WTC11 (cell line): ENCODE measurements around the gene LRP1. TPM values are rescaled to one million over a fixed set of nuclear protein-coding genes. Genes with fewer than 3 reads are reported as not detected.

Experiments used
- ATAC-seq: fragments of 200-7000 bp; cut with Tn5 transposase; 2 replicates; pipeline ENCODE4 v1.10.0; 2021; ENCODE audit warnings: mild to moderate bottlenecking, moderate library complexity
- CTCF ChIA-PET: fragments of 300-600 bp; sonication (Branson Sonifier 250); formaldehyde crosslinking; loops from one replicate; lab custom pipeline; 2021; ENCODE audit warnings: antibody characterized with exemption; lab: Charles Lee
- POLR2A ChIA-PET: fragments of 350-600 bp; sonication (Branson Sonifier 250); formaldehyde crosslinking; loops from one replicate; lab custom pipeline; 2021; ENCODE audit warnings: antibody characterized with exemption; lab: Charles Lee
- DNase-seq: peaks from one replicate; pipeline ENCODE4 v3.0.0; 2021; ENCODE audit warnings: low spot score
- H3K27ac Mint-ChIP-seq: 2 replicates; pipeline ENCODE4 v1.8.0; 2021; ENCODE audit warnings: mixed read lengths
- H3K27me3 Mint-ChIP-seq: 2 replicates; pipeline ENCODE4 v1.8.0; 2021; ENCODE audit warnings: low read depth, mild to moderate bottlenecking, moderate library complexity, mixed read lengths
- H3K36me3 Mint-ChIP-seq: 2 replicates; pipeline ENCODE4 v1.8.0; 2021; ENCODE audit warnings: mixed read lengths
- H3K4me1 Mint-ChIP-seq: 2 replicates; pipeline ENCODE4 v1.8.0; 2022; ENCODE audit warnings: mixed read lengths
- H3K4me3 Mint-ChIP-seq: 2 replicates; pipeline ENCODE4 v1.8.0; 2021; ENCODE audit warnings: mild to moderate bottlenecking, moderate library complexity, mixed read lengths
- H3K9me3 Mint-ChIP-seq: 2 replicates; pipeline ENCODE4 v1.8.0; 2021; ENCODE audit warnings: mixed read lengths
- ATF1 ChIP-seq: sonication (generic); formaldehyde crosslinking; IDR thresholded peaks from 2 replicates; pipeline ENCODE4 v1.8.1; 2023; ENCODE audit warnings: mild to moderate bottlenecking, moderate library complexity, missing genetic modification reagents
- GRHL2 ChIP-seq: fragments of 250-450 bp; sonication (Bioruptor Pico); IDR thresholded peaks from 2 replicates; pipeline ENCODE4 v1.8.0; 2022; ENCODE audit warnings: mild to moderate bottlenecking, moderate library complexity; ENCODE audit not compliant: insufficient replicate concordance, severe bottlenecking
- KAT7 ChIP-seq: sonication (generic); formaldehyde crosslinking; IDR thresholded peaks from 2 replicates; pipeline ENCODE4 v1.8.1; 2023; ENCODE audit warnings: missing genetic modification reagents, mild to moderate bottlenecking, borderline replicate concordance
- NR2C2 ChIP-seq: sonication (generic); formaldehyde crosslinking; IDR thresholded peaks from 2 replicates; pipeline ENCODE4 v1.8.0; 2022; ENCODE audit warnings: mild to moderate bottlenecking, missing genetic modification reagents
- OVOL2 ChIP-seq: fragments of 250-450 bp; sonication (Bioruptor Pico); IDR thresholded peaks from 2 replicates; pipeline ENCODE4 v1.9.0; 2021; ENCODE audit warnings: mild to moderate bottlenecking, borderline replicate concordance
- SMAD3 ChIP-seq: sonication (generic); formaldehyde crosslinking; IDR thresholded peaks from 2 replicates; pipeline ENCODE4 v1.8.0; 2022; ENCODE audit warnings: missing genetic modification reagents, mild to moderate bottlenecking, borderline replicate concordance
- SP1 ChIP-seq: sonication (generic); formaldehyde crosslinking; conservative IDR thresholded peaks from 2 replicates; pipeline ENCODE4 v1.8.1; 2022; ENCODE audit warnings: missing genetic modification reagents
- TEAD1 ChIP-seq: sonication (generic); formaldehyde crosslinking; IDR thresholded peaks from 2 replicates; pipeline ENCODE4 v1.8.0; 2022; ENCODE audit warnings: mild to moderate bottlenecking, missing genetic modification reagents
- ZNF263 ChIP-seq: sonication (generic); formaldehyde crosslinking; IDR thresholded peaks from 2 replicates; pipeline ENCODE4 v1.8.1; 2022; ENCODE audit warnings: low read depth, mild to moderate bottlenecking, moderate library complexity, missing genetic modification reagents
- ZNF396 ChIP-seq: fragments of 250-450 bp; sonication (Bioruptor Pico); IDR thresholded peaks from 2 replicates; pipeline ENCODE4 v1.8.0; 2021; ENCODE audit warnings: mild to moderate bottlenecking, moderate library complexity, borderline replicate concordance
- ZNF416 ChIP-seq: fragments of 250-450 bp; sonication (Bioruptor Pico); IDR thresholded peaks from 2 replicates; pipeline ENCODE4 v1.9.0; 2021; ENCODE audit warnings: mild to moderate bottlenecking, inconsistent platforms
- ZNF423 ChIP-seq: fragments of 250-450 bp; sonication (Bioruptor Pico); IDR thresholded peaks from 2 replicates; pipeline ENCODE4 v2.1.2; 2022; ENCODE audit warnings: mild to moderate bottlenecking, moderate library complexity
- total RNA-seq: library from RNA; stranded (reverse); gene quantifications from 3 replicates; pipeline ENCODE4 v1.2.3, GENCODE V29; 2021
- TF ChIP-seq, protein P1 (sequence below): sonication (generic); formaldehyde crosslinking; IDR thresholded peaks from 2 replicates; pipeline ENCODE4 v1.8.0; 2022; ENCODE audit warnings: mild to moderate bottlenecking, missing genetic modification reagents
- TF ChIP-seq, protein P2 (sequence below): sonication (generic); formaldehyde crosslinking; IDR thresholded peaks from 2 replicates; pipeline ENCODE4 v1.8.1; 2023; ENCODE audit warnings: mild to moderate bottlenecking, missing genetic modification reagents, borderline replicate concordance
- TF ChIP-seq, protein P3 (sequence below): sonication (generic); formaldehyde crosslinking; IDR thresholded peaks from 2 replicates; pipeline ENCODE4 v1.8.0; 2022; ENCODE audit warnings: mild to moderate bottlenecking, missing genetic modification reagents
- TF ChIP-seq, protein P4 (sequence below): sonication (generic); formaldehyde crosslinking; IDR thresholded peaks from 2 replicates; pipeline ENCODE4 v1.8.0; 2022; ENCODE audit warnings: mild to moderate bottlenecking, missing genetic modification reagents
- TF ChIP-seq, protein P5 (sequence below): fragments of 250-450 bp; sonication (Bioruptor Pico); IDR thresholded peaks from 2 replicates; pipeline ENCODE4 v1.8.0; 2021; ENCODE audit warnings: mild to moderate bottlenecking
- TF ChIP-seq, protein P6 (sequence below): fragments of 250-450 bp; sonication (Bioruptor Pico); IDR thresholded peaks from 2 replicates; pipeline ENCODE4 v1.9.0; 2021; ENCODE audit warnings: mild to moderate bottlenecking
- TF ChIP-seq, protein P7 (sequence below): fragments of 250-450 bp; sonication (Bioruptor Pico); conservative IDR thresholded peaks from 2 replicates; pipeline ENCODE4 v1.9.0; 2021; ENCODE audit warnings: mild to moderate bottlenecking
- TF ChIP-seq, protein P8 (sequence below): sonication (generic); formaldehyde crosslinking; IDR thresholded peaks from 2 replicates; pipeline ENCODE4 v1.8.1; 2023; ENCODE audit warnings: mild to moderate bottlenecking, missing genetic modification reagents
- TF ChIP-seq, protein P9 (sequence below): sonication (generic); formaldehyde crosslinking; IDR thresholded peaks from 2 replicates; pipeline ENCODE4 v1.8.1; 2023; ENCODE audit warnings: mild to moderate bottlenecking, missing genetic modification reagents, moderate library complexity

The LRP1 gene
- total RNA-seq, 1 experiment from 2014 or later = 120 TPM

DNA sequence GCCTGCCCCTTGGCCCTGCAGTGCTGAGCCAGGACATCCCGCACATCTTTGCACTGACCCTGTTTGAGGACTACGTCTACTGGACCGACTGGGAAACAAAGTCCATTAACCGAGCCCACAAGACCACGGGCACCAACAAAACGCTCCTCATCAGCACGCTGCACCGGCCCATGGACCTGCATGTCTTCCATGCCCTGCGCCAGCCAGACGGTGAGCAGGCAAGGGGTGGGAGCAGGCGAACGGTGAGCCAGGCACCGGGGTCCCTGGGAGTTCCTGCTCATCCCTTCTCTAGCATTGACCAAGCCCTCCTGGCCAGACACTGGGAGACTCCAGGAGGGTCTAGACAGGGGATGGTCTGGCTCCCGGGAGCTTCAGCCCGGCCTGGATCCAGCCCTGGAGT lies 70.9 kb downstream of the LRP1 start:
- Mint-ChIP-seq H3K36me3 (peaks cover 71% of the 10 kb centered on the region), H3K27ac (no peak overlapping the region), H3K4me3 (no peak overlapping the region), H3K27me3 (no peaks in the 10 kb centered on the region), H3K9me3 (no peaks in the 10 kb centered on the region), H3K4me1 (no peaks in the 10 kb centered on the region)
- POLR2A ChIA-PET = no interaction called here
- CTCF ChIA-PET = interaction anchor here (0.7 to 2.4 kb wide), 2 partner anchors 13 to 14 kb away, joined by 4 to 12 read pairs; no protein-coding TSS in a partner anchor
- ATAC-seq = no peak
- TF ChIP-seq, protein P1, sequence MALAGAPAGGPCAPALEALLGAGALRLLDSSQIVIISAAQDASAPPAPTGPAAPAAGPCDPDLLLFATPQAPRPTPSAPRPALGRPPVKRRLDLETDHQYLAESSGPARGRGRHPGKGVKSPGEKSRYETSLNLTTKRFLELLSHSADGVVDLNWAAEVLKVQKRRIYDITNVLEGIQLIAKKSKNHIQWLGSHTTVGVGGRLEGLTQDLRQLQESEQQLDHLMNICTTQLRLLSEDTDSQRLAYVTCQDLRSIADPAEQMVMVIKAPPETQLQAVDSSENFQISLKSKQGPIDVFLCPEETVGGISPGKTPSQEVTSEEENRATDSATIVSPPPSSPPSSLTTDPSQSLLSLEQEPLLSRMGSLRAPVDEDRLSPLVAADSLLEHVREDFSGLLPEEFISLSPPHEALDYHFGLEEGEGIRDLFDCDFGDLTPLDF (CRISPR knock-in tag) = no peak
- TF ChIP-seq, protein P2, sequence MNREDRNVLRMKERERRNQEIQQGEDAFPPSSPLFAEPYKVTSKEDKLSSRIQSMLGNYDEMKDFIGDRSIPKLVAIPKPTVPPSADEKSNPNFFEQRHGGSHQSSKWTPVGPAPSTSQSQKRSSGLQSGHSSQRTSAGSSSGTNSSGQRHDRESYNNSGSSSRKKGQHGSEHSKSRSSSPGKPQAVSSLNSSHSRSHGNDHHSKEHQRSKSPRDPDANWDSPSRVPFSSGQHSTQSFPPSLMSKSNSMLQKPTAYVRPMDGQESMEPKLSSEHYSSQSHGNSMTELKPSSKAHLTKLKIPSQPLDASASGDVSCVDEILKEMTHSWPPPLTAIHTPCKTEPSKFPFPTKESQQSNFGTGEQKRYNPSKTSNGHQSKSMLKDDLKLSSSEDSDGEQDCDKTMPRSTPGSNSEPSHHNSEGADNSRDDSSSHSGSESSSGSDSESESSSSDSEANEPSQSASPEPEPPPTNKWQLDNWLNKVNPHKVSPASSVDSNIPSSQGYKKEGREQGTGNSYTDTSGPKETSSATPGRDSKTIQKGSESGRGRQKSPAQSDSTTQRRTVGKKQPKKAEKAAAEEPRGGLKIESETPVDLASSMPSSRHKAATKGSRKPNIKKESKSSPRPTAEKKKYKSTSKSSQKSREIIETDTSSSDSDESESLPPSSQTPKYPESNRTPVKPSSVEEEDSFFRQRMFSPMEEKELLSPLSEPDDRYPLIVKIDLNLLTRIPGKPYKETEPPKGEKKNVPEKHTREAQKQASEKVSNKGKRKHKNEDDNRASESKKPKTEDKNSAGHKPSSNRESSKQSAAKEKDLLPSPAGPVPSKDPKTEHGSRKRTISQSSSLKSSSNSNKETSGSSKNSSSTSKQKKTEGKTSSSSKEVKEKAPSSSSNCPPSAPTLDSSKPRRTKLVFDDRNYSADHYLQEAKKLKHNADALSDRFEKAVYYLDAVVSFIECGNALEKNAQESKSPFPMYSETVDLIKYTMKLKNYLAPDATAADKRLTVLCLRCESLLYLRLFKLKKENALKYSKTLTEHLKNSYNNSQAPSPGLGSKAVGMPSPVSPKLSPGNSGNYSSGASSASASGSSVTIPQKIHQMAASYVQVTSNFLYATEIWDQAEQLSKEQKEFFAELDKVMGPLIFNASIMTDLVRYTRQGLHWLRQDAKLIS (CRISPR knock-in tag) = no peak
- TF ChIP-seq ATF1 (CRISPR knock-in tag) (no peak), NR2C2 (CRISPR knock-in tag) (no peak), ZNF423 (CRISPR knock-in tag) (no peak), ZNF263 (CRISPR knock-in tag) (no peak), TEAD1 (CRISPR knock-in tag) (no peak)
- TF ChIP-seq, protein P3, sequence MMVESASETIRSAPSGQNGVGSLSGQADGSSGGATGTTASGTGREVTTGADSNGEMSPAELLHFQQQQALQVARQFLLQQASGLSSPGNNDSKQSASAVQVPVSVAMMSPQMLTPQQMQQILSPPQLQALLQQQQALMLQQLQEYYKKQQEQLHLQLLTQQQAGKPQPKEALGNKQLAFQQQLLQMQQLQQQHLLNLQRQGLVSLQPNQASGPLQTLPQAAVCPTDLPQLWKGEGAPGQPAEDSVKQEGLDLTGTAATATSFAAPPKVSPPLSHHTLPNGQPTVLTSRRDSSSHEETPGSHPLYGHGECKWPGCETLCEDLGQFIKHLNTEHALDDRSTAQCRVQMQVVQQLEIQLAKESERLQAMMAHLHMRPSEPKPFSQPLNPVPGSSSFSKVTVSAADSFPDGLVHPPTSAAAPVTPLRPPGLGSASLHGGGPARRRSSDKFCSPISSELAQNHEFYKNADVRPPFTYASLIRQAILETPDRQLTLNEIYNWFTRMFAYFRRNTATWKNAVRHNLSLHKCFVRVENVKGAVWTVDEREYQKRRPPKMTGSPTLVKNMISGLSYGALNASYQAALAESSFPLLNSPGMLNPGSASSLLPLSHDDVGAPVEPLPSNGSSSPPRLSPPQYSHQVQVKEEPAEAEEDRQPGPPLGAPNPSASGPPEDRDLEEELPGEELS = no peak
- TF ChIP-seq, protein P4, sequence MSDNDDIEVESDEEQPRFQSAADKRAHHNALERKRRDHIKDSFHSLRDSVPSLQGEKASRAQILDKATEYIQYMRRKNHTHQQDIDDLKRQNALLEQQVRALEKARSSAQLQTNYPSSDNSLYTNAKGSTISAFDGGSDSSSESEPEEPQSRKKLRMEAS (CRISPR knock-in tag) = no peak
- TF ChIP-seq, protein P5, sequence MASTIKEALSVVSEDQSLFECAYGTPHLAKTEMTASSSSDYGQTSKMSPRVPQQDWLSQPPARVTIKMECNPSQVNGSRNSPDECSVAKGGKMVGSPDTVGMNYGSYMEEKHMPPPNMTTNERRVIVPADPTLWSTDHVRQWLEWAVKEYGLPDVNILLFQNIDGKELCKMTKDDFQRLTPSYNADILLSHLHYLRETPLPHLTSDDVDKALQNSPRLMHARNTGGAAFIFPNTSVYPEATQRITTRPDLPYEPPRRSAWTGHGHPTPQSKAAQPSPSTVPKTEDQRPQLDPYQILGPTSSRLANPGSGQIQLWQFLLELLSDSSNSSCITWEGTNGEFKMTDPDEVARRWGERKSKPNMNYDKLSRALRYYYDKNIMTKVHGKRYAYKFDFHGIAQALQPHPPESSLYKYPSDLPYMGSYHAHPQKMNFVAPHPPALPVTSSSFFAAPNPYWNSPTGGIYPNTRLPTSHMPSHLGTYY (CRISPR knock-in tag) = no peak
- TF ChIP-seq, protein P6, sequence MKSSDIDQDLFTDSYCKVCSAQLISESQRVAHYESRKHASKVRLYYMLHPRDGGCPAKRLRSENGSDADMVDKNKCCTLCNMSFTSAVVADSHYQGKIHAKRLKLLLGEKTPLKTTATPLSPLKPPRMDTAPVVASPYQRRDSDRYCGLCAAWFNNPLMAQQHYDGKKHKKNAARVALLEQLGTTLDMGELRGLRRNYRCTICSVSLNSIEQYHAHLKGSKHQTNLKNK (CRISPR knock-in tag) = no peak
- no peak for DNase-seq

DNA sequence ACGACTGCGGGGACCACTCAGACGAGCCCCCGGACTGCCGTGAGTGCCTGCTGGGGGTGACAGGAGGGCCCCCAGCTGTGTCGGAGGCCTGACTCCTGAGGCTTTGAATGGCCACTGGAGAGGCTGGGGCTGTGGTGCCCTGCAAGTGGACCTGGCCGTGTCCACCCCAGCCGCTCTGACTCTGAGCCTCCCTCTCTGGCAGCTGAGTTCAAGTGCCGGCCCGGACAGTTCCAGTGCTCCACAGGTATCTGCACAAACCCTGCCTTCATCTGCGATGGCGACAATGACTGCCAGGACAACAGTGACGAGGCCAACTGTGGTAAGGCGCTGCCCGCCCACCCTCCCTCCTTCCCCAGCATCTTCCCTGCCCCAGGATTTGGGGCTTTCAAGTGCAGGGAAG lies 72.2 kb downstream of the LRP1 start:
- ChIA-PET CTCF (no interaction called here), POLR2A (no interaction called here)
- no peak overlapping the region for H3K27ac Mint-ChIP-seq
- no peaks in the 10 kb centered on the region for H3K4me1 Mint-ChIP-seq
- H3K27me3 Mint-ChIP-seq = no peaks in the 10 kb centered on the region
- H3K4me3 Mint-ChIP-seq = no peak overlapping the region
- H3K36me3 Mint-ChIP-seq = peaks cover 66% of the 10 kb centered on the region
- ATAC-seq (no peak), DNase-seq (no peak)
- H3K9me3 Mint-ChIP-seq = no peaks in the 10 kb centered on the region
- TF ChIP-seq, protein P7, sequence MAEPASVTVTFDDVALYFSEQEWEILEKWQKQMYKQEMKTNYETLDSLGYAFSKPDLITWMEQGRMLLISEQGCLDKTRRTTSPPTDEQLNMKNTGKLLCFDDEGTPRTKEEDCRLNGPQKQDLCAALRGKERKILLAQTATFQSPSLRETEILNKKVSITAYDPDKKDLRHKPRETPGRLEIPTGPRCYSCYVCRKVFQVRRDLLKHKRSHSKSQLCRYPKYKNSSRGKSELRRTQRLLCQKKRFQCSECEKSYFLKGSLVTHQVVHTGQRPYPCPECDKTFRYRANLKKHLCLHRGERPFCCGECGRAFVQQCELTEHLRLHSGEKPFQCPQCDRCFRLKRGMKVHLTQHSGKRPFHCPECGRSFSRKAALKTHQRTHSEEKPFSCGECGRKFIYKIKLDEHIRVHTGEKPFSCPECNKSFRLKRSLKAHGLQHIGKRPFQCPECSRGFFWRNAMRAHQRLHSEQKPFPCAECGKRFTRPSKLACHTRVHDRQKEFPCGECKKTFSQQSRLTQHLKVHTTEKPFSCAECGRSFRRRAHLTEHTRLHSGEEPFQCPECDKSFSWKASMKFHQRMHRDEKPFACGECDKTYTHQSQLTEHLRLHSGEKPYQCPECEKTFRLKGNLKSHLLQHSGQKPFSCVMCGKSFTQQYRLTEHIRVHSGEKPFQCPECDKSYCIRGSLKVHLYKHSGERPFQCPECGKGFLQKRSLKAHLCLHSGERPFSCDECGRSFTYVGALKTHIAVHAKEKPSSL = no peak
- TF ChIP-seq KAT7 (CRISPR knock-in tag) (no peak), ZNF396 (no peak), SMAD3 (CRISPR knock-in tag) (no peak), SP1 (CRISPR knock-in tag) (no peak), OVOL2 (CRISPR knock-in tag) (no peak), ZNF416 (CRISPR knock-in tag) (no peak), GRHL2 (CRISPR knock-in tag) (no peak)
- TF ChIP-seq, protein P8, sequence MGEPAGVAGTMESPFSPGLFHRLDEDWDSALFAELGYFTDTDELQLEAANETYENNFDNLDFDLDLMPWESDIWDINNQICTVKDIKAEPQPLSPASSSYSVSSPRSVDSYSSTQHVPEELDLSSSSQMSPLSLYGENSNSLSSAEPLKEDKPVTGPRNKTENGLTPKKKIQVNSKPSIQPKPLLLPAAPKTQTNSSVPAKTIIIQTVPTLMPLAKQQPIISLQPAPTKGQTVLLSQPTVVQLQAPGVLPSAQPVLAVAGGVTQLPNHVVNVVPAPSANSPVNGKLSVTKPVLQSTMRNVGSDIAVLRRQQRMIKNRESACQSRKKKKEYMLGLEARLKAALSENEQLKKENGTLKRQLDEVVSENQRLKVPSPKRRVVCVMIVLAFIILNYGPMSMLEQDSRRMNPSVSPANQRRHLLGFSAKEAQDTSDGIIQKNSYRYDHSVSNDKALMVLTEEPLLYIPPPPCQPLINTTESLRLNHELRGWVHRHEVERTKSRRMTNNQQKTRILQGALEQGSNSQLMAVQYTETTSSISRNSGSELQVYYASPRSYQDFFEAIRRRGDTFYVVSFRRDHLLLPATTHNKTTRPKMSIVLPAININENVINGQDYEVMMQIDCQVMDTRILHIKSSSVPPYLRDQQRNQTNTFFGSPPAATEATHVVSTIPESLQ (CRISPR knock-in tag) = no peak
- TF ChIP-seq, protein P9, sequence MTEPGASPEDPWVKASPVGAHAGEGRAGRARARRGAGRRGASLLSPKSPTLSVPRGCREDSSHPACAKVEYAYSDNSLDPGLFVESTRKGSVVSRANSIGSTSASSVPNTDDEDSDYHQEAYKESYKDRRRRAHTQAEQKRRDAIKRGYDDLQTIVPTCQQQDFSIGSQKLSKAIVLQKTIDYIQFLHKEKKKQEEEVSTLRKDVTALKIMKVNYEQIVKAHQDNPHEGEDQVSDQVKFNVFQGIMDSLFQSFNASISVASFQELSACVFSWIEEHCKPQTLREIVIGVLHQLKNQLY = no peak
